GM12801 (cell line): ENCODE measurements around the gene MT1B.

Experiments used
- CTCF ChIP-seq: IDR thresholded peaks from one replicate; pipeline ENCODE4 v1.5.1; 2011; ENCODE audit warnings: control low read depth; ENCODE audit not compliant: insufficient read length; ENCODE audit errors: extremely low read depth

Gene MT1B

GRCh38 chr16:56636616-56637413, 14.9 kb upstream of the MT1B start:
- TF ChIP-seq CTCF, result no peak

GRCh38 chr16:56637814-56638750, 13.6 kb upstream of the MT1B start, which contains the start of gene MT1A:
TSS of gene MT1A (plus strand) at chr16:56638666. CDS start at chr16:56638739, 73 bp downstream.
- TF ChIP-seq CTCF, result no peak

GRCh38 chr16:56639045-56639444, 12.6 kb upstream of the MT1B start:
- TF ChIP-seq CTCF, result no peak

- TF ChIP-seq CTCF, result no peak
Observed at GRCh38 chr16:56640076-56640475, 11.6 kb upstream of the MT1B start.

GRCh38 chr16:56641166-56641565, 10.5 kb upstream of the MT1B start:
- TF ChIP-seq CTCF, result no peak

- no peak for TF ChIP-seq CTCF
Observed at GRCh38 chr16:56643080-56643778, 8.5 kb upstream of the MT1B start.

- TF ChIP-seq CTCF, result no peak
Observed at GRCh38 chr16:56643833-56644232, 7.9 kb upstream of the MT1B start.
